Chondrocyte (in vitro differentiated cells): ENCODE measurements around the gene CACNA1C. TPM values are rescaled to one million over a fixed set of nuclear protein-coding genes. Genes with fewer than 3 reads are reported as not detected.
"Not testable (repeated sequence)": the region's sequence is repeated elsewhere in the genome, so short reads cannot be mapped to it uniquely, and the experiment has no call there.

ENCODE experiments used
- DNase-seq: peaks from one replicate; pipeline ENCODE4 v3.0.0; 2021; ENCODE audit warnings: mixed read lengths, low spot score
- H3K27ac Mint-ChIP-seq: one replicate; pipeline ENCODE4 v1.8.0; 2021; ENCODE audit warnings: mild to moderate bottlenecking, moderate library complexity, mixed read lengths; ENCODE audit not compliant: unreplicated experiment
- H3K27me3 Mint-ChIP-seq: 2 replicates; pipeline ENCODE4 v1.8.0; 2021; ENCODE audit warnings: low read depth, mixed read lengths
- H3K36me3 Mint-ChIP-seq: 2 replicates; pipeline ENCODE4 v1.8.0; 2021; ENCODE audit warnings: low read depth, mixed read lengths
- H3K4me1 Mint-ChIP-seq: 2 replicates; pipeline ENCODE4 v1.8.0; 2021; ENCODE audit warnings: low read depth, mild to moderate bottlenecking, mixed read lengths
- H3K4me3 Mint-ChIP-seq: one replicate; pipeline ENCODE4 v1.8.0; 2021; ENCODE audit warnings: mild to moderate bottlenecking, moderate library complexity, mixed read lengths; ENCODE audit not compliant: unreplicated experiment
- H3K9me3 Mint-ChIP-seq: 2 replicates; pipeline ENCODE4 v1.8.0; 2021; ENCODE audit warnings: low read depth, mixed read lengths
- CTCF ChIP-seq: fragments of 200-600 bp; sonication (generic); IDR thresholded peaks from 2 replicates; pipeline ENCODE4 v1.5.0; 2021; ENCODE audit warnings: antibody characterized with exemption, mild to moderate bottlenecking, moderate library complexity
- total RNA-seq: library from RNA; stranded (reverse); gene quantifications from 3 replicates; pipeline ENCODE4 v1.2.1, GENCODE V29; 2021

Gene CACNA1C
- total RNA-seq, 1 donor from 2014 or later, result 27.0 TPM

DNA sequence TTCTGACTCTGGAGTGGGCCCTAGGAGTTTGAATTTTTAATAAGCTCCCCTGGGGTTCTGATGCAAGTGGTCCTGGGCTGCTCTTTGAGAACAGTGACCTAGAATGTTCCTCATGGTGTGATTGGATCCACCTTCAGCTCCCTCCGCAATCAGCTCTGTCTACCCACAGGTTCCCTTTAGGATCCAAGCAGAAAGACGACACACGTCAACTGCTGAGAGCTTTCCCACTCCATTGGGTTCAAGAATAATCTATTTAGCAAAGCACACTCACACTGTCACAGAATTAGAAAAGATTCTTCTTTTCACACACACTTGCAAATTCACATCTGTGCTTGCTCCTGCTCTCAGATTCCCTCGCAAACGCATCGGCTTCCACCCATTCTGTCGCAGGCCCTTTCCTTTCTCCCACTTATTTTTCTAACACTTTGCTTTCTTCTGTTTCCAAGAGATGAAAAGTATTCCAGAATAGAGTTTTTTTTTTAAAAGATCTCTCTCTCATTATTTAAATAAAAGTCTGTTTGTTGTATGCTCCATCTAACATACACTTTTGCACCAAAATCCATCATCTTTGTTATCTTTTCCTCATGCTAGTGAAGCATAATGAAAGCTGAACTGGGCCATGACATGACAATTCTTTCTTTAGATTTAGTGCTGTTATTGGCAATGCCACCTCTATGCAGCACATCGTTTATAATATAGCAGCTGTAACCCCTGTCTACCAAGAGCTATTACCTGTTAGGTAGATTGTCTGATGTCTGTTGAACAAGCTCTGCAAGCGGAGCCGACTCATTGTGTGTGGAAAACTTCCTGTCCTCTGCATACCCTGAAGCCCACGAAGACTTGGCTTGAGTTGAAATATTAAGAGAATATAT lies 73.1 kb downstream of the CACNA1C start:
- Mint-ChIP-seq H3K27ac (no peak overlapping the region), H3K36me3 (peaks cover 32% of the 10 kb centered on the region), H3K27me3 (no peaks in the 10 kb centered on the region), H3K4me1 (peaks cover 36% of the 10 kb centered on the region), H3K4me3 (no peak overlapping the region), H3K9me3 (no peaks in the 10 kb centered on the region)
- no peak for DNase-seq
- TF ChIP-seq CTCF, result no peak

GRCh38 chr12:2126676-2127406 lies 74.1 kb downstream of the CACNA1C start:
- no peak for TF ChIP-seq CTCF
- H3K4me3 Mint-ChIP-seq, result no peak overlapping the region
- DNase-seq, result no peak
- no peaks in the 10 kb centered on the region for H3K9me3 Mint-ChIP-seq
- no peaks in the 10 kb centered on the region for H3K27me3 Mint-ChIP-seq
- no peak overlapping the region for H3K27ac Mint-ChIP-seq
- H3K4me1 Mint-ChIP-seq, result peaks cover 28% of the 10 kb centered on the region
- peaks cover 27% of the 10 kb centered on the region for H3K36me3 Mint-ChIP-seq

DNA sequence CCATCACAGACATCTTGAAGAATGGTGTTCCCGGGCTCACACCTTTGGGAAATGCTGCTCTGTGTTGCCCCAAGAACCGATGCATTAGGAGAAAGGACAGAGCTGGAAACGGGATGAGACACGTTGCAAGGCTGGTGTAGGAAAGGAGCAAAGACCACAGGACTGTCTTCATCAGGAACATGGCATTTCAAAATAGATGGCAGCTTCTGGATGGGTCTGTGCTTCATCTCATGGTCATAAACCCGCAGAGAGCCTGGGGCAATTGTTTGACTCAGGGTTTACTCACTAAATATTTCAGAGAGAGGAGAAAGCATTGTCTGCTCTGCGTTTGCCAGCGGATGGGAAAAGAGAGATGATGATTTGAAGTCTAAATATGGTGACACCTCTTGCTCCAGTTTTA lies 76.3 kb downstream of the CACNA1C start:
- no peak overlapping the region for H3K4me3 Mint-ChIP-seq
- H3K27ac Mint-ChIP-seq, result no peak overlapping the region
- no peaks in the 10 kb centered on the region for H3K9me3 Mint-ChIP-seq
- H3K36me3 Mint-ChIP-seq, result peaks cover 15% of the 10 kb centered on the region
- no peak for DNase-seq
- H3K4me1 Mint-ChIP-seq, result peaks cover 20% of the 10 kb centered on the region
- H3K27me3 Mint-ChIP-seq, result no peaks in the 10 kb centered on the region
- no peak for TF ChIP-seq CTCF

DNA sequence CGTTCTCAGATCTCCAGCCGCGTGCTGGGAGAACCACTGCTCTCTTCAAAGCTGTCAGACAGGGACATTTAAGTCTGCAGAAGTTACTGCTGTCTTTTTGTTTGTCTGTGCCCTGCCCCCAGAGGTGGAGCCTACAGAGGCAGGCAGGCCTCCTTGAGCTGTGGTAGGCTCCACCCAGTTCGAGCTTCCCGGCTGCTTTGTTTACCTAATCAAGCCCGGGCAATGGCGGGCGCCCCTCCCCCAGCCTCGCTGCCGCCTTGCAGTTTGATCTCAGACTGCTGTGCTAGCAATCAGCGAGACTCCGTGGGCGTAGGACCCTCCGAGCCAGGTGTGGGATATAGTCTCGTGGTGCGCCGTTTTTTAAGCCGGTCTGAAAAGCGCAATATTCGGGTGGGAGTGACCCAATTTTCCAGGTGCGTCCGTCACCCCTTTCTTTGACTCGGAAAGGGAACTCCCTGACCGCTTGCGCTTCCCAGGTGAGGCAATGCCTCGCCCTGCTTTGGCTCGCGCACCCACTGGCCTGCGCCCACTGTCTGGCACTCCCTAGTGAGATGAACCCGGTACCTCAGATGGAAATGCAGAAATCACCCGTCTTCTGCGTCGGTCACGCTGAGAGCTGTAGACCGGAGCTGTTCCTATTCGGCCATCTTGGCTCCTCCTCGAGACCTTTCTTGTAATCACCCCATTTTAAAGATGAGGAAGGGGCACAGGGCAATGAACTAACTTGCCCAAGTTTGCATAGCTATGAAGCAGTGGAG lies 83.1 kb downstream of the CACNA1C start:
- not testable (repeated sequence) for H3K9me3 Mint-ChIP-seq, H3K36me3 Mint-ChIP-seq, DNase-seq, H3K27me3 Mint-ChIP-seq, H3K4me1 Mint-ChIP-seq
- Mint-ChIP-seq H3K27ac (peak overlapping the region; percentile 36), H3K4me3 (peak overlapping the region; percentile 49)

GRCh38 chr12:2136901-2137300 lies 84.1 kb downstream of the CACNA1C start:
- DNase-seq, result no peak
- no peaks in the 10 kb centered on the region for H3K36me3 Mint-ChIP-seq
- no peak for TF ChIP-seq CTCF
- no peak overlapping the region for H3K27ac Mint-ChIP-seq
- no peaks in the 10 kb centered on the region for H3K9me3 Mint-ChIP-seq
- peaks cover 9% of the 10 kb centered on the region for H3K4me1 Mint-ChIP-seq
- H3K27me3 Mint-ChIP-seq, result no peaks in the 10 kb centered on the region
- H3K4me3 Mint-ChIP-seq, result no peak overlapping the region
